CD4-positive, alpha-beta T cell (primary cell): ENCODE measurements around the gene ANKDD1B. TPM values are rescaled to one million over a fixed set of nuclear protein-coding genes. Genes with fewer than 3 reads are reported as not detected.
"Not testable (repeated sequence)": the region's sequence is repeated elsewhere in the genome, so short reads cannot be mapped to it uniquely, and the experiment has no call there.

Experiments used
- ATAC-seq: fragments of 200-7000 bp; cut with Tn5 transposase; one replicate; pipeline ENCODE4 v1.10.0; 2022; ENCODE audit warnings: mild to moderate bottlenecking; ENCODE audit not compliant: poor library complexity
- CTCF ChIA-PET: fragments of 350-600 bp; sonication (Branson Sonifier 250); formaldehyde crosslinking; loops from one replicate; lab custom pipeline; 2021; ENCODE audit warnings: antibody characterized with exemption, inconsistent platforms; lab: Charles Lee
- POLR2A ChIA-PET: fragments of 350-600 bp; sonication (Branson Sonifier 250); formaldehyde crosslinking; loops from one replicate; lab custom pipeline; 2021; ENCODE audit warnings: antibody characterized with exemption, inconsistent platforms; lab: Charles Lee
- DNase-seq, 14 experiments: peaks; one replicate each; pipeline ENCODE4 v3.0.0-alpha.2; 2013 to 2020; ENCODE audit warnings: mixed read lengths in 2 of 14
- H3K27ac ChIP-seq, 2 donors: one replicate each; pipeline versions ENCODE4 v1.5.1 to v1.7.0; 2013; ENCODE audit warnings: low read length in 2 of 2, low read depth in 1 of 2, mild to moderate bottlenecking in 1 of 2
- H3K27me3 ChIP-seq, 2 experiments: 1 replicate in 1 of 2; 2 replicates in 1 of 2; pipeline versions ENCODE4 v1.6.1 to v1.7.0; 2013; ENCODE audit warnings: low read length in 2 of 2, control low read depth in 1 of 2, mild to moderate bottlenecking in 1 of 2, moderate library complexity in 1 of 2; ENCODE audit not compliant: insufficient read depth in 2 of 2, control insufficient read depth in 1 of 2
- H3K36me3 ChIP-seq: one replicate; pipeline ENCODE4 v1.6.1; 2013; ENCODE audit warnings: low read length, control low read depth; ENCODE audit not compliant: insufficient read depth
- H3K4me1 ChIP-seq: one replicate; pipeline ENCODE4 v1.6.1; 2013; ENCODE audit warnings: low read length, control low read depth; ENCODE audit not compliant: insufficient read depth
- H3K4me3 ChIP-seq: one replicate; pipeline ENCODE4 v1.5.1; 2013; ENCODE audit warnings: mild to moderate bottlenecking, low read length, moderate library complexity
- H3K9me3 ChIP-seq, 2 experiments: 1 replicate in 1 of 2; 2 replicates in 1 of 2; pipeline versions ENCODE4 v1.6.1 to v1.7.0; 2013; ENCODE audit warnings: low read length in 2 of 2, mild to moderate bottlenecking in 2 of 2, control low read depth in 1 of 2, moderate library complexity in 1 of 2; ENCODE audit not compliant: control insufficient read depth in 1 of 2, insufficient read depth in 1 of 2
- H3K27ac Mint-ChIP-seq: one replicate; pipeline ENCODE4 v1.8.0; 2020; ENCODE audit warnings: mixed read lengths
- H3K27me3 Mint-ChIP-seq: one replicate; pipeline ENCODE4 v1.8.0; 2021; ENCODE audit warnings: mixed read lengths
- H3K36me3 Mint-ChIP-seq: one replicate; pipeline ENCODE4 v1.8.0; 2021; ENCODE audit warnings: low read depth, mixed read lengths
- H3K4me1 Mint-ChIP-seq: one replicate; pipeline ENCODE4 v1.8.0; 2021; ENCODE audit warnings: low read depth, mixed read lengths
- H3K4me3 Mint-ChIP-seq: one replicate; pipeline ENCODE4 v1.8.0; 2020; ENCODE audit warnings: mild to moderate bottlenecking, mixed read lengths
- H3K9me3 Mint-ChIP-seq: one replicate; pipeline ENCODE4 v1.8.0; 2020; ENCODE audit warnings: mixed read lengths
- intact Hi-C, 2 experiments: fragments of 100-400 bp; cut with DNase I in 1 of 2; cut with micrococcal nuclease in 1 of 2; formaldehyde crosslinking; loops; one replicate each; pipeline versions ENCODE4 v1.15.1 to v1.9.0; 2023 to 2025; cut with DNase I, micrococcal nuclease
- total RNA-seq, 174 experiments: library from RNA in 2 of 174; stranded (reverse) in 2 of 174; gene quantifications; one replicate each; pipeline ENCODE4 v1.2.3 and lab custom pipeline; 2021 to 2026
- TF ChIP-seq, protein P1 (sequence below): fragments of 200-600 bp; IDR thresholded peaks from one replicate; pipeline ENCODE4 v1.8.0; 2022; ENCODE audit warnings: antibody characterized with exemption, mild to moderate bottlenecking

ANKDD1B gene
- total RNA-seq, 2 experiments from 2014 or later = 0.30 TPM; not detected in 1

- Mint-ChIP-seq H3K9me3 (no peaks in the 10 kb centered on the region), H3K4me1 (peaks cover 6% of the 10 kb centered on the region), H3K27me3 (peaks cover 15% of the 10 kb centered on the region), H3K27ac (no peak overlapping the region), H3K4me3 (no peak overlapping the region), H3K36me3 (peaks cover 4% of the 10 kb centered on the region)
- peaks cover 6 to 18% of the 10 kb centered on the region in 2 experiments for H3K27me3 ChIP-seq
- H3K36me3 ChIP-seq = peaks cover 3% of the 10 kb centered on the region
- peaks cover 9% of the 10 kb centered on the region for H3K4me1 ChIP-seq
- ATAC-seq = no peak
- POLR2A ChIA-PET = no interaction called here
- H3K4me3 ChIP-seq = no peak overlapping the region
- intact Hi-C loops = no loop called here
- TF ChIP-seq, protein P1, sequence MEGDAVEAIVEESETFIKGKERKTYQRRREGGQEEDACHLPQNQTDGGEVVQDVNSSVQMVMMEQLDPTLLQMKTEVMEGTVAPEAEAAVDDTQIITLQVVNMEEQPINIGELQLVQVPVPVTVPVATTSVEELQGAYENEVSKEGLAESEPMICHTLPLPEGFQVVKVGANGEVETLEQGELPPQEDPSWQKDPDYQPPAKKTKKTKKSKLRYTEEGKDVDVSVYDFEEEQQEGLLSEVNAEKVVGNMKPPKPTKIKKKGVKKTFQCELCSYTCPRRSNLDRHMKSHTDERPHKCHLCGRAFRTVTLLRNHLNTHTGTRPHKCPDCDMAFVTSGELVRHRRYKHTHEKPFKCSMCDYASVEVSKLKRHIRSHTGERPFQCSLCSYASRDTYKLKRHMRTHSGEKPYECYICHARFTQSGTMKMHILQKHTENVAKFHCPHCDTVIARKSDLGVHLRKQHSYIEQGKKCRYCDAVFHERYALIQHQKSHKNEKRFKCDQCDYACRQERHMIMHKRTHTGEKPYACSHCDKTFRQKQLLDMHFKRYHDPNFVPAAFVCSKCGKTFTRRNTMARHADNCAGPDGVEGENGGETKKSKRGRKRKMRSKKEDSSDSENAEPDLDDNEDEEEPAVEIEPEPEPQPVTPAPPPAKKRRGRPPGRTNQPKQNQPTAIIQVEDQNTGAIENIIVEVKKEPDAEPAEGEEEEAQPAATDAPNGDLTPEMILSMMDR = no peak
- H3K9me3 ChIP-seq = peaks cover 0 to 9% of the 10 kb centered on the region in 2 experiments
- DNase-seq = no peak
- CTCF ChIA-PET = no interaction called here
- H3K27ac ChIP-seq = no peak overlapping the region
Observed at GRCh38 chr5:75610201-75610600, 1.1 kb upstream of the ANKDD1B start.

- DNase-seq, H3K4me1 Mint-ChIP-seq, H3K4me3 Mint-ChIP-seq, H3K9me3 Mint-ChIP-seq, H3K4me1 ChIP-seq, H3K9me3 ChIP-seq, H3K27ac ChIP-seq, intact Hi-C loops, H3K36me3 Mint-ChIP-seq, CTCF ChIA-PET, ATAC-seq, H3K27ac Mint-ChIP-seq, H3K4me3 ChIP-seq, H3K36me3 ChIP-seq, POLR2A ChIA-PET: not testable (repeated sequence)
- H3K27me3 Mint-ChIP-seq = peaks cover 15% of the 10 kb centered on the region
- peaks cover 6 to 18% of the 10 kb centered on the region in 2 experiments for H3K27me3 ChIP-seq
Observed at GRCh38 chr5:75610859-75611310, 368 bp upstream of the ANKDD1B start.

- H3K4me1 Mint-ChIP-seq = peaks cover 6% of the 10 kb centered on the region
- ChIA-PET POLR2A (no interaction called here), CTCF (no interaction called here)
- H3K36me3 Mint-ChIP-seq = no peaks in the 10 kb centered on the region
- ATAC-seq (no peak), DNase-seq (no peak)
- H3K27ac ChIP-seq = no peak overlapping the region
- H3K27me3 ChIP-seq = peaks cover 6 to 18% of the 10 kb centered on the region in 2 experiments
- H3K36me3 ChIP-seq = no peaks in the 10 kb centered on the region
- no peaks in the 10 kb centered on the region for H3K9me3 Mint-ChIP-seq
- TF ChIP-seq, protein P1 = no peak
- H3K27ac Mint-ChIP-seq = no peak overlapping the region
- peaks cover 15% of the 10 kb centered on the region for H3K27me3 Mint-ChIP-seq
- intact Hi-C loops = no loop called here
- peaks cover 0 to 9% of the 10 kb centered on the region in 2 experiments for H3K9me3 ChIP-seq
- no peak overlapping the region for H3K4me3 Mint-ChIP-seq
- H3K4me3 ChIP-seq = no peak overlapping the region
- peaks cover 9% of the 10 kb centered on the region for H3K4me1 ChIP-seq
Observed at GRCh38 chr5:75612226-75612569, 945 bp downstream of the ANKDD1B start.

GRCh38 chr5:75612901-75613300, 1.6 kb downstream of the ANKDD1B start:
- intact Hi-C loops = no loop called here
- no peaks in the 10 kb centered on the region for H3K36me3 ChIP-seq
- ATAC-seq (no peak), DNase-seq (no peak)
- ChIA-PET POLR2A (no interaction called here), CTCF (no interaction called here)
- no peak overlapping the region for H3K27ac Mint-ChIP-seq
- peaks cover 6% of the 10 kb centered on the region for H3K4me1 Mint-ChIP-seq
- H3K9me3 Mint-ChIP-seq = no peaks in the 10 kb centered on the region
- no peak overlapping the region for H3K4me3 ChIP-seq
- no peak overlapping the region for H3K4me3 Mint-ChIP-seq
- TF ChIP-seq, protein P1 = no peak
- H3K27me3 ChIP-seq = peaks cover 6 to 18% of the 10 kb centered on the region in 2 experiments
- H3K4me1 ChIP-seq = peaks cover 9% of the 10 kb centered on the region
- H3K9me3 ChIP-seq = peaks cover 0 to 9% of the 10 kb centered on the region in 2 experiments
- H3K27ac ChIP-seq = no peak overlapping the region
- H3K27me3 Mint-ChIP-seq = peaks cover 15% of the 10 kb centered on the region
- H3K36me3 Mint-ChIP-seq = no peaks in the 10 kb centered on the region
